Body of pancreas (tissue), 4 donors: Measurements from ENCODE around the gene IGF2BP3.

Experiments
- POLR2A ChIP-seq, 3 donors: fragments of 450-650 bp; IDR thresholded peaks; one replicate each; pipeline ENCODE4 v1.6.1; 2016; ENCODE audit warnings: antibody characterized with exemption in 3 of 3, mild to moderate bottlenecking in 2 of 3
- TF ChIP-seq, protein P1 (sequence below), 7 experiments: fragments of 450-650 bp in 4 of 7; fragments of 200-600 bp in 3 of 7; sonication (generic) in 3 of 7; IDR thresholded peaks; one replicate each; pipeline ENCODE4 v1.5.1; 2016 to 2019; ENCODE audit warnings: antibody characterized with exemption in 7 of 7

DNA sequence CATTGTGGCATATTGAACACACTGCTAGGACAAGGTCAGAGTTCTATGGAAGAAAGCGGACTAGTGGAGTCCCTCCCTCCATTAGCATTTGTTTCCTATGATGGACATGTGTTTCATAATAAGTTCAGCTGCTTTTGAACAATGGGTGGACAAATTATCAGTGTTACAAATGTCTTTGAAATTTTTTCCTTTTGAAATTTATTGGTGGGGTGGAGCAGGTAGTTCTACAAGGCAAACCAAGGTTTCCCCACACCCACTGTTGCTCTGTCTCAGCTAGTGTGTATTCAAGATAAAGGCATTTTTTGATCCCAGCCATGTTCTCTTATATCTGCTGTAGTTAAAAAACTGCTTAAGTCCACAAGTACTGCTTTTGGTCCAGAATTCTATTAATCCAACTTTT, 91.3 kb downstream of the IGF2BP3 start:
- TF ChIP-seq, protein P1, sequence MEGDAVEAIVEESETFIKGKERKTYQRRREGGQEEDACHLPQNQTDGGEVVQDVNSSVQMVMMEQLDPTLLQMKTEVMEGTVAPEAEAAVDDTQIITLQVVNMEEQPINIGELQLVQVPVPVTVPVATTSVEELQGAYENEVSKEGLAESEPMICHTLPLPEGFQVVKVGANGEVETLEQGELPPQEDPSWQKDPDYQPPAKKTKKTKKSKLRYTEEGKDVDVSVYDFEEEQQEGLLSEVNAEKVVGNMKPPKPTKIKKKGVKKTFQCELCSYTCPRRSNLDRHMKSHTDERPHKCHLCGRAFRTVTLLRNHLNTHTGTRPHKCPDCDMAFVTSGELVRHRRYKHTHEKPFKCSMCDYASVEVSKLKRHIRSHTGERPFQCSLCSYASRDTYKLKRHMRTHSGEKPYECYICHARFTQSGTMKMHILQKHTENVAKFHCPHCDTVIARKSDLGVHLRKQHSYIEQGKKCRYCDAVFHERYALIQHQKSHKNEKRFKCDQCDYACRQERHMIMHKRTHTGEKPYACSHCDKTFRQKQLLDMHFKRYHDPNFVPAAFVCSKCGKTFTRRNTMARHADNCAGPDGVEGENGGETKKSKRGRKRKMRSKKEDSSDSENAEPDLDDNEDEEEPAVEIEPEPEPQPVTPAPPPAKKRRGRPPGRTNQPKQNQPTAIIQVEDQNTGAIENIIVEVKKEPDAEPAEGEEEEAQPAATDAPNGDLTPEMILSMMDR (IDR thresholded peaks at IDR 0.05): no peak
- TF ChIP-seq POLR2A (IDR thresholded peaks at IDR 0.05): no peak
